ENCODE results near the gene TMEM186. TPM values are rescaled to one million over a fixed set of nuclear protein-coding genes. Genes with fewer than 3 reads are reported as not detected.
A peak's percentile ranks its signal among the peaks of the same experiment; 100 is the strongest.

TMEM186 gene
- total and polyA plus RNA-seq, 9 of the 15 experiments (the other 6 are each of a cell fraction or from before 2014, with no cell fraction given): 10.1 to 33.4 (median 16.4) TPM

DNA sequence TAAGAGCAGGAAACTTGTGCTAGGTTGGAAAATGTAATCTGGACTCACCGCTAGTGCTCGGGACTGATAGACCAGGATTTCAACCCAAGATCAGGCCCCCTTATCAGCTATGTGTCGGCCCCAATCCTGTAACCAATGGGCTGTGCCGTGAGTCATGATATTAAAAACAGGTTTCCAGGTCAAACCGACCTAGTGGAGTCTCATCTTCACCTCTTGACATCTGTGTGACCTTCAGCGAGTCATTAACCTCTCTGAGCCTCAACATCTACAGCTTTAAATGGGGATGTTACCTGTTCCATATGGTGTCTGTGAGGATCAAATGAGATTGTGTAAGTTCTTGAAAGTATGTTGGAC, 712 bp upstream of the TMEM186 start (continued):
- TF ChIP-seq ZNF589 (CRISPR knock-in tag; IDR thresholded peaks at IDR 0.05; ENCODE audit: low read depth): no peak
- TF ChIP-seq, protein P1, sequence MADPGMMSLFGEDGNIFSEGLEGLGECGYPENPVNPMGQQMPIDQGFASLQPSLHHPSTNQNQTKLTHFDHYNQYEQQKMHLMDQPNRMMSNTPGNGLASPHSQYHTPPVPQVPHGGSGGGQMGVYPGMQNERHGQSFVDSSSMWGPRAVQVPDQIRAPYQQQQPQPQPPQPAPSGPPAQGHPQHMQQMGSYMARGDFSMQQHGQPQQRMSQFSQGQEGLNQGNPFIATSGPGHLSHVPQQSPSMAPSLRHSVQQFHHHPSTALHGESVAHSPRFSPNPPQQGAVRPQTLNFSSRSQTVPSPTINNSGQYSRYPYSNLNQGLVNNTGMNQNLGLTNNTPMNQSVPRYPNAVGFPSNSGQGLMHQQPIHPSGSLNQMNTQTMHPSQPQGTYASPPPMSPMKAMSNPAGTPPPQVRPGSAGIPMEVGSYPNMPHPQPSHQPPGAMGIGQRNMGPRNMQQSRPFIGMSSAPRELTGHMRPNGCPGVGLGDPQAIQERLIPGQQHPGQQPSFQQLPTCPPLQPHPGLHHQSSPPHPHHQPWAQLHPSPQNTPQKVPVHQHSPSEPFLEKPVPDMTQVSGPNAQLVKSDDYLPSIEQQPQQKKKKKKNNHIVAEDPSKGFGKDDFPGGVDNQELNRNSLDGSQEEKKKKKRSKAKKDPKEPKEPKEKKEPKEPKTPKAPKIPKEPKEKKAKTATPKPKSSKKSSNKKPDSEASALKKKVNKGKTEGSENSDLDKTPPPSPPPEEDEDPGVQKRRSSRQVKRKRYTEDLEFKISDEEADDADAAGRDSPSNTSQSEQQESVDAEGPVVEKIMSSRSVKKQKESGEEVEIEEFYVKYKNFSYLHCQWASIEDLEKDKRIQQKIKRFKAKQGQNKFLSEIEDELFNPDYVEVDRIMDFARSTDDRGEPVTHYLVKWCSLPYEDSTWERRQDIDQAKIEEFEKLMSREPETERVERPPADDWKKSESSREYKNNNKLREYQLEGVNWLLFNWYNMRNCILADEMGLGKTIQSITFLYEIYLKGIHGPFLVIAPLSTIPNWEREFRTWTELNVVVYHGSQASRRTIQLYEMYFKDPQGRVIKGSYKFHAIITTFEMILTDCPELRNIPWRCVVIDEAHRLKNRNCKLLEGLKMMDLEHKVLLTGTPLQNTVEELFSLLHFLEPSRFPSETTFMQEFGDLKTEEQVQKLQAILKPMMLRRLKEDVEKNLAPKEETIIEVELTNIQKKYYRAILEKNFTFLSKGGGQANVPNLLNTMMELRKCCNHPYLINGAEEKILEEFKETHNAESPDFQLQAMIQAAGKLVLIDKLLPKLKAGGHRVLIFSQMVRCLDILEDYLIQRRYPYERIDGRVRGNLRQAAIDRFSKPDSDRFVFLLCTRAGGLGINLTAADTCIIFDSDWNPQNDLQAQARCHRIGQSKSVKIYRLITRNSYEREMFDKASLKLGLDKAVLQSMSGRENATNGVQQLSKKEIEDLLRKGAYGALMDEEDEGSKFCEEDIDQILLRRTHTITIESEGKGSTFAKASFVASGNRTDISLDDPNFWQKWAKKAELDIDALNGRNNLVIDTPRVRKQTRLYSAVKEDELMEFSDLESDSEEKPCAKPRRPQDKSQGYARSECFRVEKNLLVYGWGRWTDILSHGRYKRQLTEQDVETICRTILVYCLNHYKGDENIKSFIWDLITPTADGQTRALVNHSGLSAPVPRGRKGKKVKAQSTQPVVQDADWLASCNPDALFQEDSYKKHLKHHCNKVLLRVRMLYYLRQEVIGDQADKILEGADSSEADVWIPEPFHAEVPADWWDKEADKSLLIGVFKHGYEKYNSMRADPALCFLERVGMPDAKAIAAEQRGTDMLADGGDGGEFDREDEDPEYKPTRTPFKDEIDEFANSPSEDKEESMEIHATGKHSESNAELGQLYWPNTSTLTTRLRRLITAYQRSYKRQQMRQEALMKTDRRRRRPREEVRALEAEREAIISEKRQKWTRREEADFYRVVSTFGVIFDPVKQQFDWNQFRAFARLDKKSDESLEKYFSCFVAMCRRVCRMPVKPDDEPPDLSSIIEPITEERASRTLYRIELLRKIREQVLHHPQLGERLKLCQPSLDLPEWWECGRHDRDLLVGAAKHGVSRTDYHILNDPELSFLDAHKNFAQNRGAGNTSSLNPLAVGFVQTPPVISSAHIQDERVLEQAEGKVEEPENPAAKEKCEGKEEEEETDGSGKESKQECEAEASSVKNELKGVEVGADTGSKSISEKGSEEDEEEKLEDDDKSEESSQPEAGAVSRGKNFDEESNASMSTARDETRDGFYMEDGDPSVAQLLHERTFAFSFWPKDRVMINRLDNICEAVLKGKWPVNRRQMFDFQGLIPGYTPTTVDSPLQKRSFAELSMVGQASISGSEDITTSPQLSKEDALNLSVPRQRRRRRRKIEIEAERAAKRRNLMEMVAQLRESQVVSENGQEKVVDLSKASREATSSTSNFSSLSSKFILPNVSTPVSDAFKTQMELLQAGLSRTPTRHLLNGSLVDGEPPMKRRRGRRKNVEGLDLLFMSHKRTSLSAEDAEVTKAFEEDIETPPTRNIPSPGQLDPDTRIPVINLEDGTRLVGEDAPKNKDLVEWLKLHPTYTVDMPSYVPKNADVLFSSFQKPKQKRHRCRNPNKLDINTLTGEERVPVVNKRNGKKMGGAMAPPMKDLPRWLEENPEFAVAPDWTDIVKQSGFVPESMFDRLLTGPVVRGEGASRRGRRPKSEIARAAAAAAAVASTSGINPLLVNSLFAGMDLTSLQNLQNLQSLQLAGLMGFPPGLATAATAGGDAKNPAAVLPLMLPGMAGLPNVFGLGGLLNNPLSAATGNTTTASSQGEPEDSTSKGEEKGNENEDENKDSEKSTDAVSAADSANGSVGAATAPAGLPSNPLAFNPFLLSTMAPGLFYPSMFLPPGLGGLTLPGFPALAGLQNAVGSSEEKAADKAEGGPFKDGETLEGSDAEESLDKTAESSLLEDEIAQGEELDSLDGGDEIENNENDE (IDR thresholded peaks at IDR 0.05; ENCODE audit: low read depth, low read length): no peak
- no peak for TF ChIP-seq ZSCAN29 (IDR thresholded peaks at IDR 0.05)
- no peak for TF ChIP-seq CCNT2 (IDR thresholded peaks at IDR 0.05; ENCODE audit: borderline replicate concordance, extremely low read depth, insufficient read length, low read depth, low read length)
- TF ChIP-seq EZH2 (IDR thresholded peaks at IDR 0.05; ENCODE audit: borderline replicate concordance, low read depth, low read length): no peak
- no peak for TF ChIP-seq ZNF274 (IDR thresholded peaks at IDR 0.05; ENCODE audit: borderline replicate concordance, low read depth, low read length)
- no peak for TF ChIP-seq BRD4 (IDR thresholded peaks at IDR 0.05)
- no peak for TF ChIP-seq RBM15 (IDR thresholded peaks at IDR 0.05; ENCODE audit: insufficient read depth, low read length)
- TF ChIP-seq MED1 (CRISPR knock-in tag; IDR thresholded peaks at IDR 0.05; ENCODE audit: borderline replicate concordance): no peak
- 0 out of 2 replicates have a peak, but pooled peaks have one; percentile 21 for TF ChIP-seq POLR2AphosphoS5 (IDR thresholded peaks at IDR 0.05; ENCODE audit: control insufficient read depth, insufficient read depth, low read depth, low read length)
- no peak for TF ChIP-seq SNRNP70 (optimal IDR thresholded peaks at IDR 0.05; ENCODE audit: low read depth, low read length)
- peak; percentile 34 for TF ChIP-seq ATF3 (IDR thresholded peaks at IDR 0.05)
- no peak for TF ChIP-seq ATF3 (CRISPR knock-in tag; conservative IDR thresholded peaks at IDR 0.05)
- no peak for TF ChIP-seq SREBF2 (CRISPR knock-in tag; IDR thresholded peaks at IDR 0.05)
- TF ChIP-seq ZNF12 (CRISPR knock-in tag; IDR thresholded peaks at IDR 0.05): peak; percentile 18; the same call in 1 of the 2 replicates
- TF ChIP-seq RBM25 (IDR thresholded peaks at IDR 0.05; ENCODE audit: low read depth, low read length, severe bottlenecking): peak; percentile 92

Measured in K562 (cell line).